HepG2 (cell line): Measurements from ENCODE around the gene EHD4. TPM values are rescaled to one million over a fixed set of nuclear protein-coding genes. Genes with fewer than 3 reads are reported as not detected.

Source experiments
- ATAC-seq: fragments of 200-7000 bp; cut with Tn5 transposase; 3 replicates; pipeline ENCODE4 v1.9.1; 2020; ENCODE audit warnings: mild to moderate bottlenecking, moderate library complexity
- BruUV-seq: library from RNA; stranded (reverse); fragments of 400-500 nt; replicated peaks from 2 replicates; lab custom pipeline; 2021; lab: Mats Ljungman, UMichigan
- CTCF ChIA-PET: fragments of 300-600 bp; formaldehyde crosslinking; extraction: SDS; loops from one replicate; lab custom pipeline; 2021; ENCODE audit warnings: low total read pairs, inconsistent platforms, low intra/inter-chr PET ratio; lab: Yijun Ruan, JAX
- POLR2A ChIA-PET: fragments of 350-600 bp; sonication (Branson Sonifier 250); formaldehyde crosslinking; loops from one replicate; lab custom pipeline; 2020; ENCODE audit warnings: antibody characterized with exemption, inconsistent platforms; lab: Yijun Ruan, JAX
- DNase-seq: peaks from one replicate; pipeline ENCODE4 v3.0.0-alpha.2; 2015; ENCODE audit warnings: low spot score
- FAIRE-seq: peaks from 3 replicates; lab custom pipeline; 2011; peaks lifted over from hg19 to GRCh38; lab: Jason Lieb, UNC
- H2AFZ ChIP-seq: one replicate; pipeline ENCODE4 v1.6.1; 2011; ENCODE audit warnings: low read length, inconsistent platforms
- H3K27ac ChIP-seq: fragments of 300-600 bp; 3 replicates; pipeline ENCODE4 v1.8.0; 2011; ENCODE audit warnings: mixed run types, mild to moderate bottlenecking, mixed read lengths, low read length, inconsistent platforms; ENCODE audit not compliant: insufficient read depth; ENCODE audit errors: extremely low read length
- H3K27me3 ChIP-seq, 2 experiments: fragments of 200-600 bp in 1 of 2; 2 replicates in 1 of 2; 3 replicates in 1 of 2; pipeline versions ENCODE4 v1.6.0 to v1.8.0; 2011; ENCODE audit warnings: low read length in 2 of 2, mild to moderate bottlenecking in 2 of 2, moderate library complexity in 2 of 2, inconsistent platforms in 1 of 2; ENCODE audit not compliant: insufficient read depth in 2 of 2, control insufficient read depth in 1 of 2
- H3K36me3 ChIP-seq, 2 experiments: fragments of 200-600 bp in 1 of 2; replicated peaks in 1 of 2; 2 replicates in 1 of 2; 3 replicates in 1 of 2; pipeline versions ENCODE4 v1.5.1 to v1.8.0; 2011; ENCODE audit warnings: low read length in 2 of 2, inconsistent platforms in 1 of 2; ENCODE audit not compliant: insufficient read depth in 2 of 2, control insufficient read depth in 1 of 2
- H3K4me1 ChIP-seq: 2 replicates; pipeline ENCODE4 v1.5.1; 2012; ENCODE audit warnings: low read length, inconsistent platforms; ENCODE audit not compliant: insufficient read depth
- H3K4me2 ChIP-seq: 2 replicates; pipeline ENCODE4 v1.6.0; 2011; ENCODE audit warnings: low read depth, low read length, inconsistent platforms
- H3K4me3 ChIP-seq, 3 experiments: fragments of 200-600 bp in 1 of 3; sonication (generic), shearing (Covaris generic) in 1 of 3; replicated peaks in 1 of 3; 2 replicates each; pipeline ENCODE4 v1.5.1; 2011 to 2016; ENCODE audit warnings: low read length in 3 of 3, inconsistent platforms in 2 of 3, low read depth in 2 of 3, mild to moderate bottlenecking in 2 of 3, control low read depth in 1 of 3, mixed read lengths in 1 of 3; ENCODE audit not compliant: insufficient read depth in 1 of 3
- H3K79me2 ChIP-seq: one replicate; pipeline ENCODE4 v1.6.1; 2011; ENCODE audit warnings: low read length, inconsistent platforms; ENCODE audit not compliant: insufficient read depth
- H3K9ac ChIP-seq: 2 replicates; pipeline ENCODE4 v1.6.0; 2011; ENCODE audit warnings: mild to moderate bottlenecking, low read depth, low read length, inconsistent platforms; ENCODE audit not compliant: insufficient read depth
- H3K9me3 ChIP-seq: 2 replicates; pipeline ENCODE4 v1.5.1; 2012; ENCODE audit warnings: mild to moderate bottlenecking, low read length
- H4K20me1 ChIP-seq: 2 replicates; pipeline ENCODE4 v1.6.0; 2011; ENCODE audit warnings: inconsistent platforms, mild to moderate bottlenecking, low read length, moderate library complexity; ENCODE audit not compliant: insufficient read depth
- DPF2 ChIP-seq: sonication (generic); formaldehyde crosslinking; IDR thresholded peaks from 2 replicates; pipeline ENCODE4 v1.4.0; 2020; ENCODE audit warnings: mild to moderate bottlenecking, low read depth, missing genetic modification reagents, borderline replicate concordance
- FOXA3 ChIP-seq: IDR thresholded peaks from 2 replicates; pipeline ENCODE4 v1.6.1; 2016; ENCODE audit warnings: missing genetic modification reagents, missing compliant biosample characterization
- MAFF ChIP-seq: IDR thresholded peaks from 2 replicates; pipeline ENCODE4 v1.6.1; 2011; ENCODE audit warnings: low read depth, low read length, improper control_type of control experiment
- MIER2 ChIP-seq: IDR thresholded peaks from 2 replicates; pipeline ENCODE4 v1.6.1; 2016; ENCODE audit warnings: missing biosample characterization, missing genetic modification reagents
- NCOA2 ChIP-seq: sonication (generic); formaldehyde crosslinking; IDR thresholded peaks from 2 replicates; pipeline ENCODE4 v1.8.0; 2022; ENCODE audit warnings: inconsistent platforms
- NR2F6 ChIP-seq, 2 experiments: IDR thresholded peaks; 2 replicates each; pipeline ENCODE4 v1.6.1; 2016; ENCODE audit warnings: antibody characterized with exemption in 1 of 2, mild to moderate bottlenecking in 1 of 2
- RFXAP ChIP-seq: sonication (generic); formaldehyde crosslinking; IDR thresholded peaks from 2 replicates; pipeline ENCODE4 v1.4.0; 2020; ENCODE audit warnings: missing genetic modification reagents, borderline replicate concordance
- RXRB ChIP-seq: IDR thresholded peaks from 2 replicates; pipeline ENCODE4 v1.6.1; 2016; ENCODE audit warnings: borderline replicate concordance, missing genetic modification reagents, missing compliant biosample characterization
- SMAD3 ChIP-seq: sonication (generic); formaldehyde crosslinking; IDR thresholded peaks from 2 replicates; pipeline ENCODE4 v1.4.0; 2020; ENCODE audit warnings: missing genetic modification reagents
- TGIF2 ChIP-seq: IDR thresholded peaks from 2 replicates; pipeline ENCODE4 v1.6.1; 2016; ENCODE audit warnings: control low read depth, missing compliant biosample characterization
- WGBS: methylation state at CpG from one replicate; pipeline ENCODE4 v1.1.6; 2017; ENCODE audit warnings: low lambda C conversion rate; 5-methylcytosine and 5-hydroxymethylcytosine counted together
- in situ Hi-C: cut with HindIII; loops from 2 replicates; pipeline ENCODE4 v1.10.0; 2017; ENCODE audit warnings: low pct_unique_long_range_greater_than_20kb; ENCODE audit not compliant: extremely low pct_ligation_motif_present
- intact Hi-C: fragments of 100-400 bp; cut with micrococcal nuclease; formaldehyde crosslinking; loops from one replicate; pipeline ENCODE4 v1.10.0; 2022; ENCODE audit not compliant: unreplicated experiment
- polyA plus RNA-seq, 8 experiments: library from polyadenylated mRNA; depleted of rRNA in 3 of 8; stranded (reverse) in 7 of 8; unstranded in 1 of 8; fragments of >200 nt; fragmentation: Illumina TruSeq in 4 of 8; extraction: Trizol in 4 of 8; gene quantifications; 2 replicates each; pipeline versions ENCODE4 v1.2.1 to v1.2.3, GENCODE V29; 2011 to 2016; ENCODE audit warnings: low read depth in 4 of 8, missing spikeins in 1 of 8, mixed read lengths in 1 of 8; ENCODE audit not compliant: insufficient read depth in 1 of 8
- total RNA-seq, 5 experiments: library from RNA; depleted of rRNA; stranded (reverse); fragments of >200 nt; fragmentation: Illumina TruSeq; extraction: Trizol; gene quantifications; 2 replicates each; pipeline ENCODE4 v1.2.3, GENCODE V29; 2016; ENCODE audit warnings: low read depth in 1 of 5
- TF ChIP-seq, protein P1 (sequence below): IDR thresholded peaks from 2 replicates; pipeline ENCODE4 v1.6.1; 2012; ENCODE audit warnings: low read depth, low read length, improper control_type of control experiment
- TF ChIP-seq, protein P2 (sequence below): sonication (generic); formaldehyde crosslinking; conservative IDR thresholded peaks from 2 replicates; pipeline ENCODE4 v1.4.0; 2020; ENCODE audit warnings: mild to moderate bottlenecking, missing genetic modification reagents, moderate library complexity
- TF ChIP-seq, protein P3 (sequence below): sonication (generic); formaldehyde crosslinking; IDR thresholded peaks from 2 replicates; pipeline ENCODE4 v1.5.0; 2020; ENCODE audit warnings: missing genetic modification reagents
- TF ChIP-seq, protein P4 (sequence below): IDR thresholded peaks from 2 replicates; pipeline ENCODE4 v1.4.0; 2020; ENCODE audit warnings: mild to moderate bottlenecking, missing genetic modification reagents

The EHD4 gene
- total and polyA plus RNA-seq, 2 of the 13 experiments (the other 11 are each of a cell fraction or from before 2014, with no cell fraction given), result 3.1 to 4.8 TPM

DNA sequence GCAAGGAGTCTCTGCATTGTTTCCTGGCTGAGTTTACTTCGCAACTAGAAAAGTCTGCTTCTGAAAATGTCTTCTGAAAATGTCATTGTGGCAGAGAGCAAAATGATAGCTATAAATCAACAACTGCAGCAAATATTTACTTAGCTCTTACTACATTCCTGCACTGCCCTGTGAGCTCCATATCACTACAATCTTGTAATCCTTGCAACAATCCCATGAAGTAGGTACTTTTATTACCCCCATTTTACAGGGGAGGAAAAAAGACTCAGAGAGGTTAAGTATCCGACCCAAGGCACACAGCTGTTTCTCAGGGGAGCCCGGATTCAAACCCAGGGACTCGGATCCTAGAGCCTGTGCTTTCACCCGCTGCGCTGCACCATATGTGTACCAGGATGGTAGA is 44.3 kb downstream of the EHD4 start:
- intact Hi-C loops (loop anchor here (5.0 kb wide), 1 partner anchor 44 kb away; the partner anchor contains the start of gene EHD4), in situ Hi-C loops (no loop called here)
- H3K27ac ChIP-seq, result no peak overlapping the region
- H3K36me3 ChIP-seq, result no peaks in the 10 kb centered on the region
- 0 out of 2 replicates have a peak overlapping the region, but pooled peaks have one; percentile 23 for H3K4me2 ChIP-seq
- no peak overlapping the region for H3K4me3 ChIP-seq
- ChIA-PET POLR2A (interaction anchor here (1.3 kb wide), 1 partner anchor 44 kb away, joined by 5 read pairs; the partner anchor contains the start of gene EHD4), CTCF (no interaction called here)
- H3K9ac ChIP-seq, result no peak overlapping the region
- no peaks in the 10 kb centered on the region for H3K27me3 ChIP-seq
- H2AFZ ChIP-seq, result no peak overlapping the region
- H3K79me2 ChIP-seq, result no peaks in the 10 kb centered on the region
- 43% methylated on average over 6 of the region's 6 CpGs for WGBS
- peak; percentile 57 for FAIRE-seq
- no TSS peak for BruUV-seq
- H4K20me1 ChIP-seq, result peaks cover 8% of the 10 kb centered on the region; the same call in 1 of the 2 replicates
- peak; percentile 85 for ATAC-seq
- H3K9me3 ChIP-seq, result no peaks in the 10 kb centered on the region
- peak; percentile 82 for DNase-seq
- peaks cover 50% of the 10 kb centered on the region for H3K4me1 ChIP-seq
- TF ChIP-seq RFXAP (CRISPR knock-in tag) (no peak), DPF2 (CRISPR knock-in tag) (peak; percentile 68; the same call in 1 of the 2 replicates), MAFF (0 out of 2 replicates have a peak, but pooled peaks have one; percentile 17), NCOA2 (CRISPR knock-in tag) (peak; percentile 39; the same call in 1 of the 2 replicates), FOXA3 (CRISPR knock-in tag) (peak; percentile 87), NR2F6 (IDR thresholded peaks at IDR 0.05) (peak; percentile 84), NR2F6 (CRISPR knock-in tag; IDR thresholded peaks at IDR 0.05) (peak; percentile 65; the same call in 1 of the 2 replicates), TGIF2 (CRISPR knock-in tag) (no peak), RXRB (CRISPR knock-in tag) (peak; percentile 54; the same call in 1 of the 2 replicates), MIER2 (CRISPR knock-in tag) (no peak), SMAD3 (CRISPR knock-in tag) (no peak)
- TF ChIP-seq, protein P1, sequence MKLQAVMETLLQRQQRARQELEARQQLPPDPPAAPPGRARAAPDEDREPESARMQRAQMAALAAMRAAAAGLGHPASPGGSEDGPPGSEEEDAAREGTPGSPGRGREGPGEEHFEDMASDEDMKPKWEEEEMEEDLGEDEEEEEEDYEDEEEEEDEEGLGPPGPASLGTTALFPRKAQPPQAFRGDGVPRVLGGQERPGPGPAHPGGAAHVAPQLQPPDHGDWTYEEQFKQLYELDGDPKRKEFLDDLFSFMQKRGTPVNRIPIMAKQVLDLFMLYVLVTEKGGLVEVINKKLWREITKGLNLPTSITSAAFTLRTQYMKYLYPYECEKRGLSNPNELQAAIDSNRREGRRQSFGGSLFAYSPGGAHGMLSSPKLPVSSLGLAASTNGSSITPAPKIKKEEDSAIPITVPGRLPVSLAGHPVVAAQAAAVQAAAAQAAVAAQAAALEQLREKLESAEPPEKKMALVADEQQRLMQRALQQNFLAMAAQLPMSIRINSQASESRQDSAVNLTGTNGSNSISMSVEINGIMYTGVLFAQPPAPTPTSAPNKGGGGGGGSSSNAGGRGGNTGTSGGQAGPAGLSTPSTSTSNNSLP, result peak; percentile 99
- TF ChIP-seq, protein P2, sequence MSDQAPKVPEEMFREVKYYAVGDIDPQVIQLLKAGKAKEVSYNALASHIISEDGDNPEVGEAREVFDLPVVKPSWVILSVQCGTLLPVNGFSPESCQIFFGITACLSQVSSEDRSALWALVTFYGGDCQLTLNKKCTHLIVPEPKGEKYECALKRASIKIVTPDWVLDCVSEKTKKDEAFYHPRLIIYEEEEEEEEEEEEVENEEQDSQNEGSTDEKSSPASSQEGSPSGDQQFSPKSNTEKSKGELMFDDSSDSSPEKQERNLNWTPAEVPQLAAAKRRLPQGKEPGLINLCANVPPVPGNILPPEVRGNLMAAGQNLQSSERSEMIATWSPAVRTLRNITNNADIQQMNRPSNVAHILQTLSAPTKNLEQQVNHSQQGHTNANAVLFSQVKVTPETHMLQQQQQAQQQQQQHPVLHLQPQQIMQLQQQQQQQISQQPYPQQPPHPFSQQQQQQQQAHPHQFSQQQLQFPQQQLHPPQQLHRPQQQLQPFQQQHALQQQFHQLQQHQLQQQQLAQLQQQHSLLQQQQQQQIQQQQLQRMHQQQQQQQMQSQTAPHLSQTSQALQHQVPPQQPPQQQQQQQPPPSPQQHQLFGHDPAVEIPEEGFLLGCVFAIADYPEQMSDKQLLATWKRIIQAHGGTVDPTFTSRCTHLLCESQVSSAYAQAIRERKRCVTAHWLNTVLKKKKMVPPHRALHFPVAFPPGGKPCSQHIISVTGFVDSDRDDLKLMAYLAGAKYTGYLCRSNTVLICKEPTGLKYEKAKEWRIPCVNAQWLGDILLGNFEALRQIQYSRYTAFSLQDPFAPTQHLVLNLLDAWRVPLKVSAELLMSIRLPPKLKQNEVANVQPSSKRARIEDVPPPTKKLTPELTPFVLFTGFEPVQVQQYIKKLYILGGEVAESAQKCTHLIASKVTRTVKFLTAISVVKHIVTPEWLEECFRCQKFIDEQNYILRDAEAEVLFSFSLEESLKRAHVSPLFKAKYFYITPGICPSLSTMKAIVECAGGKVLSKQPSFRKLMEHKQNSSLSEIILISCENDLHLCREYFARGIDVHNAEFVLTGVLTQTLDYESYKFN (CRISPR knock-in tag), result peak; percentile 45; the same call in 1 of the 2 replicates
- TF ChIP-seq, protein P3, sequence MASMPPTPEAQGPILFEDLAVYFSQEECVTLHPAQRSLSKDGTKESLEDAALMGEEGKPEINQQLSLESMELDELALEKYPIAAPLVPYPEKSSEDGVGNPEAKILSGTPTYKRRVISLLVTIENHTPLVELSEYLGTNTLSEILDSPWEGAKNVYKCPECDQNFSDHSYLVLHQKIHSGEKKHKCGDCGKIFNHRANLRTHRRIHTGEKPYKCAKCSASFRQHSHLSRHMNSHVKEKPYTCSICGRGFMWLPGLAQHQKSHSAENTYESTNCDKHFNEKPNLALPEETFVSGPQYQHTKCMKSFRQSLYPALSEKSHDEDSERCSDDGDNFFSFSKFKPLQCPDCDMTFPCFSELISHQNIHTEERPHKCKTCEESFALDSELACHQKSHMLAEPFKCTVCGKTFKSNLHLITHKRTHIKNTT (CRISPR knock-in tag), result no peak
- TF ChIP-seq, protein P4, sequence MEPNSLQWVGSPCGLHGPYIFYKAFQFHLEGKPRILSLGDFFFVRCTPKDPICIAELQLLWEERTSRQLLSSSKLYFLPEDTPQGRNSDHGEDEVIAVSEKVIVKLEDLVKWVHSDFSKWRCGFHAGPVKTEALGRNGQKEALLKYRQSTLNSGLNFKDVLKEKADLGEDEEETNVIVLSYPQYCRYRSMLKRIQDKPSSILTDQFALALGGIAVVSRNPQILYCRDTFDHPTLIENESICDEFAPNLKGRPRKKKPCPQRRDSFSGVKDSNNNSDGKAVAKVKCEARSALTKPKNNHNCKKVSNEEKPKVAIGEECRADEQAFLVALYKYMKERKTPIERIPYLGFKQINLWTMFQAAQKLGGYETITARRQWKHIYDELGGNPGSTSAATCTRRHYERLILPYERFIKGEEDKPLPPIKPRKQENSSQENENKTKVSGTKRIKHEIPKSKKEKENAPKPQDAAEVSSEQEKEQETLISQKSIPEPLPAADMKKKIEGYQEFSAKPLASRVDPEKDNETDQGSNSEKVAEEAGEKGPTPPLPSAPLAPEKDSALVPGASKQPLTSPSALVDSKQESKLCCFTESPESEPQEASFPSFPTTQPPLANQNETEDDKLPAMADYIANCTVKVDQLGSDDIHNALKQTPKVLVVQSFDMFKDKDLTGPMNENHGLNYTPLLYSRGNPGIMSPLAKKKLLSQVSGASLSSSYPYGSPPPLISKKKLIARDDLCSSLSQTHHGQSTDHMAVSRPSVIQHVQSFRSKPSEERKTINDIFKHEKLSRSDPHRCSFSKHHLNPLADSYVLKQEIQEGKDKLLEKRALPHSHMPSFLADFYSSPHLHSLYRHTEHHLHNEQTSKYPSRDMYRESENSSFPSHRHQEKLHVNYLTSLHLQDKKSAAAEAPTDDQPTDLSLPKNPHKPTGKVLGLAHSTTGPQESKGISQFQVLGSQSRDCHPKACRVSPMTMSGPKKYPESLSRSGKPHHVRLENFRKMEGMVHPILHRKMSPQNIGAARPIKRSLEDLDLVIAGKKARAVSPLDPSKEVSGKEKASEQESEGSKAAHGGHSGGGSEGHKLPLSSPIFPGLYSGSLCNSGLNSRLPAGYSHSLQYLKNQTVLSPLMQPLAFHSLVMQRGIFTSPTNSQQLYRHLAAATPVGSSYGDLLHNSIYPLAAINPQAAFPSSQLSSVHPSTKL (CRISPR knock-in tag), result peak; percentile 81
